Stimulated activated CD8-positive, alpha-beta memory T cell treated with anti-CD3 and anti-CD28 coated beads, Interleukin-4, amount 100 ng/mL, for 24 hours (primary cell): ENCODE data around the gene GP1BA.
"Not testable (repeated sequence)": the region's sequence is repeated elsewhere in the genome, so short reads cannot be mapped to it uniquely, and the experiment has no call there.

Experiments
- DNase-seq: peaks from one replicate; pipeline ENCODE4 v3.0.0-alpha.2; 2020; ENCODE audit warnings: low read depth

Gene GP1BA

DNA sequence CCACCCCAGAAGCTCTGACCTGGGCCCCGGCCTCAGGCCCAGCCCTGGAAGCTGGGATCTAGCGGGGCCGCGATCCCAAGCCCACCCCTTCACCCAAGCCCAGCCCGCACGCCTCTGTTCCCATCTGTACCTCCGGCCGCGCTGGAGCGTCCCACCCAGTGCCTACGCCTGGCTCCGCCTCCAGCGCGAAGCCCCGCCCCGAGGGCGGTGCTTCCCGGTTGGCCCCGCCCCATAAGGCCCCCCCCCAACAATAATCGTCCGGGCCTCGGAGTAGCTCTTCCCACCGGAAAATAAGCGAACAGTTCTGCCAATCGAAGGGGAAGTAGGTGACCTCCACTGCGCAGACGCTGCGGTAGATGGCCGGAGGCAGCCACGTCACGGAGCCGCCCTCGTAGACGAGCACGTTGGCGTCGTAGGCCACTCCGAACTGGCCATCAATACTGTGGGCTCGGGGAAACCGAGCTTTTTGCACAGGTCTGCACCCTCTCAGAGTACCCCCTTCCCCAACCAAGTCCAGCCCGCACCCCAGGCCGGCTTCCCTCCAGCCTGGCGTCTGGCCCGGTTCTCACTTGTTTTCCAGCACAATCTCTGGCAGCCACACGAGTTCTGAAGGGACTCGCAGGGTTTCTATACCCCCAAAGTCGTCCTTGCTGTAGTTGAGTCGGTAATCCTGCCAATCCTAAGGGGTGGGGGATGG is 30.3 kb upstream of the GP1BA start:
- no peak for DNase-seq

DNA sequence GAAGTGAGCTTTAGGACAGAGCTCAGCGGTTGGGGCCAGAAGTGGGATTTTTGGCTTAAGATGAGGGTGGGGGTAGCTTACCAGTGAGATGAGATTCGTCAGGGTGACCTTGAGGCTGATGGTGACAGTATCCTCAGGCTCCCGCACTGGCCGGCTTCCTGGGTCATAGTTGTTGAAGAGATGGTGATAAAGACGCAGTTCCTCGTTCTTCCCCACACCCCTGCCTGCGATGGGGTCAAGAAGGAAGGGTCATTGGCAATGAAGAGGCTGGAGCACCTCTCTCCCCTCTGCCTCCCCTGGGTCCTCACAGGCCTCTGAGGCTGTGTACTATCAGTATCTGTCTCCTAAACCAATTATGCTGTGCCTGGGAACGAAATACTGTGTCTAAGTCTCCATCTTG is 29.5 kb upstream of the GP1BA start:
- DNase-seq: no peak

DNA sequence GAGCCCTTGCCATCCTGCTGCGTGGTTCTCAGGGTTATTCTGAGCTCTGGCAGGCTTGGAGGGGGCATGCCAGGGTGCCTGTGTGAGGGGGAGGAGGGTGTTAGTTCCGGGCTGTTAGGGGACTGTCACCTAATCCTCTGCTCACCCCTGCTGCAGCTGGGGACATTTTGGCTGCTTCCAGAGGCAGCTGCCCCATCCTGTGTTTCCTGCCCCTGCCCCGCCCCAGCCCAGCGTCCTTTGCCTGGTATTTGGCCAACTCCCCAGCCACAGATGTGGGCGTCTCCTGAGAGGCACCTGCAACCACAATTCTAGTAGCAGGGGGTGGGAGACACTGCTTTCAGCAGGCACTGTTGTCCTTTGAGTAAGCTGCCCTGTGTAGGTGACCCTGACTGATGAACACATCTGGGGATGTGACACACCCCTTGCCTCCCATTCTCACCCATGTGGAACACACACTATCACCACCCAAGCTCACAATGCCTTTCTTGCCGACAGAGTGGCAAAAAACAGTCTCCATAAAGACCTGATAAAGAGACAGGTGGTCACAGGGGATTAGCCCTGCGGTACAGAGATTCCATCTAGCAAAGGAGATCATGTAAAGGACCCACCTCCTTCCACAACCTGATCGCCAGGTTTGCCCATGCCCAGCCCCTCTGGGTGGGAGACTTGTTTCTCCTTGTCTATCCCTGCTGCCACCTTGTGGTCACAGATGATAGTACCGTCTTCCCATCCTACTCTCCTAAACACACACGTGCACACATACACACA is 28.8 kb upstream of the GP1BA start, which contains the start of gene CHRNE:
Gene CHRNE (minus strand): TSS at position 48 of the 768 bp plus-strand sequence. CDS start 35 bp downstream, at position 13.
- DNase-seq: peak; percentile 52

DNA sequence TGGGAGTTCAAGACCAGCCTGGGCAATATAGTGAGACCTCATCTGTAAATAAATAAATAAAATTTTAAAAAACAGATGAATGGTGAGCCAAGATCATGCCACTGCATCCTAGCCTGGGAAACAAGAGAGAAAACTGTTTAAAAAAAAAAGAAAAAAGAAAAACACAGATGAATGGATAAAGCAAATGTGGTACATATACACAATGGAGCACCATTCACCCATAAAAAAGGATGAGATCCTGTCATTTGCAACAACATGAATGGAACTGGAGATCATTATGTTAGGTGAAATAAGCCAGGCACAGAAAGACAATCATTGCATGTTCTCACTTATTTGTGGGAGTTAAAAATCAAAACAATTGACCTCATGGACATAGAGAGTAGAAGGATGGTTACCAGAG is 25.4 kb upstream of the GP1BA start:
- not testable (repeated sequence) for DNase-seq

DNA sequence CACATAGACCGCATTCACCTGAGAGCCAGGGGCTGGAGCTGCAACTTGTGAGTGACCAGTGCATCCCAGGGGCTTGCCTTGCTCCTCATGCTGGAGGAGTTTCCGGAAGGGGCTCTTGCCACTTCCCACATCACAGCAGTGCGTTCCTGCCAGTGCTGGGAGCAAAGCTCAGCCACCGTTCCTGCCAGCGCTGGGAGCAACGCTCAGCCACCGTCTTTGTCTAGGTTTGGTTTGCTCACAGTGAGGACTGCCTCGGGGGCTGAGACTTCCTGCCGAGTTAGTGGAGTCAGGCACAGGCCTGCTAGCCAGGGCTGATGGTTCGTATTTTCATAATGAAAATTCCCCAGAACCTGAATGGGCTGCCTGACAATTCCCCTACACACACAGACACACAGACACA is 23.8 kb upstream of the GP1BA start:
- no peak for DNase-seq

DNA sequence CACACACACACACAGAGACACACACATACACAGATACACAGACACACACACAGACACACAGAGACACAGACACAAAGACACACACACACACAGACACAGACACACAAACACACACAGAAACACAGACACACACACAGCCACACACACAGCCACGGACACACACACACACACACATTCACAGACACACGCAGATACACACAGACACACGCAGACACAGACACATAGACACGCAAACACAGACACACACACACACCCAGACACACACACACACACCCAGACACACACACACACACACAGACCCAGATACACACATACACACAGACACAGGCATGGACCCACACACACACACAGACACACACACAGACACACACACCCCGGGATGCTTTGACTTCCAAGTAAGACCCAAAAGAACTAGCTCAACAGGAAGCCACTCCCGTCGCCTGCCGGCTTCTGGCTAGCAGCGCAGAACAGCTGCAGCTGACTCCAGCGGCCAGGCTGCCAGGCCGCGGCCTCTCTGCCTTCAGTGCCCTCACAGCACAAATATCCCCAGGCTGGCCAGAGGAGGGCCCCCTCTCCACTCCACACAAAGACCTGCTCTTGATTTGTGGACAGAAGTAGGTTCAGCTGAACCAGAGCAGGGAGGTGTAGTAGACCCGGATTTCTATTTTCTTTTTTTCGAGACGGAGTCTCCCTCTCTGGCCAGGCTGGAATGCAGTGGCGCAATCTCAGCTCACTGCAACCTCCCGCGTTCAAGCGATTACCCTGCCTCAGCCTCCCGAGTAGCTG is 23.2 kb upstream of the GP1BA start:
- no peak for DNase-seq

DNA sequence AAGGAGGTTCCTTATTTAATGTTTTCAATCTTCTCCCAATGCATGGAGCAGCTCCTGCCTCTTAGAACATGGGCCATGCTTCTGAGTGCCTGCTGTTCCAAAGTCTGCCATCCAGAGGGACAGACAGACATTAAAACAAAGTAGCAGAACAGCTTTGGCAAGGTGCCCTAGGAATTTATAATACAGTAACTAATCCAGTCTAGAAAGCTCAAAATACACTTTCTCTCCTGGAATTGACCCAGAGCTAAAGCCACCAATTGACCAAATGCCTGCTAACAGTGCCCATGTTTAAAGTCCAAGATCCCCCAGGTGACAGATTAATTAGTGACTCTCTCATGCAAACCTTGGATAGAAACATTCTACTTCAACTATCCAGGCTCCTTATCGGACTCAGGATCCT is 18.1 kb upstream of the GP1BA start:
- no peak for DNase-seq

DNA sequence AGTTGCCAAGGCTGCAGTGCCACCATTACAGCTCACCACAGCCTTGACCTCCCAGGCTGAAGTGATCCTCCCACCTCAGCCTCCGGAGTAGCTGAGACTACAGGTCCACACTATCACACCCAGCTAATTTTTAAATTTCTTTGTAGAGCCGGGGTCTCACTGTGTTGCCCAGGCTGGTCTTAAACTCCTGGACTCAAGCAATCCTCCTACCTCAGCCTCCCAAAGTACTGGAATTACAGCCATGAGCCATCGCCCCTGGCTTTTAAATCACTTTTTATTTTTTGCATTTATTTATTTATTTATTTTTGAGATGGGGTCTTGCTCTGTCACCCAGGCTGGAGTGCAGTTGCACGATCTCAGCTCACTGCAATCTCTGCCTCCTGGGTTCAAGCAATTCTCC is 17.5 kb upstream of the GP1BA start:
- DNase-seq: not testable (repeated sequence)

DNA sequence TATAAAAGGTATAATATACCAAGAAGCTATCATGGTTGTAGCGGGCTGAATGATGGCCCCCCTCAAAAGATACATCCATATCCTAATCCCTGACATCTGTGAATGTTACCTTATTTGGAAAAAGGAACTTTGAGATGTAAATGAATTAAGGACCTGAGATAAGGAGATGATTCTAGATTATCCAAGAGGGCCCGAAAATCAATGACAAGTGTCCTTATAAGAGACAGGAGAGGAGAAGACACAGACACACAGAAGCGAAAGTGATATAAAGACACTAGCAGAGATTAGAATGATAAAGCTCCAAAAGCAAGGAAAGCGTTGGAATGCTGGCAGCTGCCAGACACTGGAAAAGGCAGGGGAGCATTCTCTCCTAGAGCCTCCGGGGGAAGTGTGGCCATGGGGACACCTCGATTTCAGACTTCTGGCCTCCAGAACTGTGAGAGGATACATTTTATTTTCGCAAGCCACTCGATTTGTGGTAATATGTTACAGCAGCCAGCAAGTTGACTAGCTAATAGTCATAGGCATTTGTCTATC is 12.5 kb upstream of the GP1BA start:
- no peak for DNase-seq

DNA sequence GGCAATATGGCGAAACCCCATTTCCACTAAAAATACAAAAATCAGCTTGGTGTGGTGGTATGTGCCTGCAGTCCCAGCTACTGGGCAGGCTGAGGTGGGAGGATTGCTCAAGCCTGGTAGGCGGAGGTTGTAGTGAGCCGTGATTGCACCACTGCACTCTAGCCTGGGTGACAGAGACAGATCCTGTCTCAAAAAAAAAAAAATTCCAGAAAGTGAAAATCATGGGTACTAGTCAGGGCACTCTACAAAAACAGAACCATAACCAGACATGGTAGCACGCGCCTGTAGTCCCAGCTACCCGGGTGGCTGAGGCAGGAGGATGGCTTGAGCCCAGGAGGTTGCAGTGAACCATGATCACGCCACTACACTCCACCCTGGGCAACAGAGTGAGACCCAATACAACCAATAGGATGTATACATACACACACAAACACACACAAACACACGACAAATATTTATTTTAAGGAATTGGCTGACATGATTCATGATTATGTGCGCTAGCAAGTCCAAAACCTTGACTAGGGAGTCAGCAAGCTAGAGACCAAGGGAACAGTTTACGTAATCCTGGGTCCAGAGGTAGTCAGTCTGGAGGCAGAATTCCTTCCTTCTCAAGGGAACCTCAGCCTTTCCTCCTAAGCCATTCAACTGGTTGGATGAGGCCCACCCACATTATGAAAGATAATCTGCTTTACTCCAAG is 11.6 kb upstream of the GP1BA start:
- no peak for DNase-seq

DNA sequence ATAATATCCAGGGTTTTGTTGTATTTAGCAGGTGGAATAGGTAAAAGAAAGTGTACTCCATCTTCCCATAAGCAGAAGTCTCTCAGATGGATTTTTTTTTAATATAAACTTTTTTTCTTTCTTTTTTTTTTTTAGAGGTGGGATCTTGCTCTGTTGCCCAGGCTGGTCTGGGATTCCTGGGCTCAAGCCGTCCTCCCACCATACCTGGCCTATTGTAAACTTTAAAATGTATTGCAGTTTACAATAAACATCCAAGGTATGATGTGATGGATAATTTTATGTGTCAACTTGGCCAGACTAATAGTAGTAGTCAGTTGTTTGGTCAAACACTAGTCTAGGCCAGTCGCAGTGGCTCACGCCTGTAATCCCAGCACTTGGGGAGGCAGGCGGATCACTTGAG is 10.8 kb upstream of the GP1BA start:
- no peak for DNase-seq

DNA sequence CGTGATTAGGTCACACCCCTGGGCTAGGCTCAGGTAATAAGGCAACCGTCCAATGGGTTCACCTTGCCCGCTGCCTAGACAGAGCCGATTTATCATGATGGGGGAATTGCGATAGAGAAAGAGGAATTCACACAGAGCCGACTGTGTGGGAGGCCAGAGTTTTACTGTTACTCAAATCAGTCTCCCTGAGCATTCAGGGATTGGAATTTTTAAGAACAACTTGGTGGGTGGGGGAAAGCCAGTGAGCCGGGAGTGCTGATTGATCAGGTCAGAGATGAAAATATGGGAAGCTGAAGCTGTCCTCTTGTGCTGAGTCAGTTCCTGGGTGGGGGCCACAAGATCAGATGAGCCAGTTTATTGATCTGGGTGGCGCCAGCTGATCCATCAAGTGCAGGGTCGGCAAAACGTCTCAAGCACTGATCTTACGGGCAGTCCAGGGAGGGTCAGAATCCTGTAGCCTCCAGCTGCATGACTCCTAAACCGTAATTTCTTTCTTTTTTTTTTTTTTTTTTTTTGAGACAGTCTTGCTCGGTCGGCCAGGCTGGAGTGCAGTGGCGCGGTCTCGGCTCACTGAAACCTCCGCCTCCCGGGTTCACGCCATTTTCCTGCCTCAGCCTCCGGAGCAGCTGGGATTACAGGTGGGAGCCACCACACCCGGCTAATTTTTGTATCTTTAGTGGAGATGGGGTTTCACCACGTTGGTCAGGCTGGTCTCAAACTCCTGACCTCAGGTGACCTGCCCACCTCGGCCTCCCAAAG is 5.3 kb upstream of the GP1BA start:
- not testable (repeated sequence) for DNase-seq

DNA sequence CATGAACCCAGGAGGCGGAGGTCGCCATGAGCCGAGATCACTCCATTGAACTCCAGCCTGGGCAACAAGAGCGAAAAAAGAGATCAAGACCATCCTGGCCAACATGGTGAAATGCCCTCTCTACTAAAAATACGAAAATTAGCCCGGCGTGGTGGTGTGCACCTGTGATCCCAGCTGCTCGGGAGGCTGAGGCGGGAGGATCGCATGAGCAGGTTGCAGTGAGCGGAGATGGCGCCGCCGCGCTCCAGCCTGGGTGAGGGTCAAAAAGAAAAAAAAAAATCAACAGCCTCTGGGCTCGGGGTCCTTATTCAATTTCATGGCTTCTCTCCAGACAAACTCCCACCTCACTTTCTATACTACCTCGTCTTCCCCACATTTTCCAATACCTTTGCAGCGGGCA is 3.2 kb upstream of the GP1BA start:
- DNase-seq: no peak

DNA sequence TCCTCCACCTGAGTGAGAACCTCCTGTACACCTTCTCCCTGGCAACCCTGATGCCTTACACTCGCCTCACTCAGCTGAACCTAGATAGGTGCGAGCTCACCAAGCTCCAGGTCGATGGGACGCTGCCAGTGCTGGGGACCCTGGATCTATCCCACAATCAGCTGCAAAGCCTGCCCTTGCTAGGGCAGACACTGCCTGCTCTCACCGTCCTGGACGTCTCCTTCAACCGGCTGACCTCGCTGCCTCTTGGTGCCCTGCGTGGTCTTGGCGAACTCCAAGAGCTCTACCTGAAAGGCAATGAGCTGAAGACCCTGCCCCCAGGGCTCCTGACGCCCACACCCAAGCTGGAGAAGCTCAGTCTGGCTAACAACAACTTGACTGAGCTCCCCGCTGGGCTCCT is 679 bp downstream of the GP1BA start:
- no peak for DNase-seq

DNA sequence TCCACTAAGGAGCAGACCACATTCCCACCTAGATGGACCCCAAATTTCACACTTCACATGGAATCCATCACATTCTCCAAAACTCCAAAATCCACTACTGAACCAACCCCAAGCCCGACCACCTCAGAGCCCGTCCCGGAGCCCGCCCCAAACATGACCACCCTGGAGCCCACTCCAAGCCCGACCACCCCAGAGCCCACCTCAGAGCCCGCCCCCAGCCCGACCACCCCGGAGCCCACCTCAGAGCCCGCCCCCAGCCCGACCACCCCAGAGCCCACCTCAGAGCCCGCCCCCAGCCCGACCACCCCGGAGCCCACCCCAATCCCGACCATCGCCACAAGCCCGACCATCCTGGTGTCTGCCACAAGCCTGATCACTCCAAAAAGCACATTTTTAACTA is 1.6 kb downstream of the GP1BA start:
- DNase-seq: no peak

DNA sequence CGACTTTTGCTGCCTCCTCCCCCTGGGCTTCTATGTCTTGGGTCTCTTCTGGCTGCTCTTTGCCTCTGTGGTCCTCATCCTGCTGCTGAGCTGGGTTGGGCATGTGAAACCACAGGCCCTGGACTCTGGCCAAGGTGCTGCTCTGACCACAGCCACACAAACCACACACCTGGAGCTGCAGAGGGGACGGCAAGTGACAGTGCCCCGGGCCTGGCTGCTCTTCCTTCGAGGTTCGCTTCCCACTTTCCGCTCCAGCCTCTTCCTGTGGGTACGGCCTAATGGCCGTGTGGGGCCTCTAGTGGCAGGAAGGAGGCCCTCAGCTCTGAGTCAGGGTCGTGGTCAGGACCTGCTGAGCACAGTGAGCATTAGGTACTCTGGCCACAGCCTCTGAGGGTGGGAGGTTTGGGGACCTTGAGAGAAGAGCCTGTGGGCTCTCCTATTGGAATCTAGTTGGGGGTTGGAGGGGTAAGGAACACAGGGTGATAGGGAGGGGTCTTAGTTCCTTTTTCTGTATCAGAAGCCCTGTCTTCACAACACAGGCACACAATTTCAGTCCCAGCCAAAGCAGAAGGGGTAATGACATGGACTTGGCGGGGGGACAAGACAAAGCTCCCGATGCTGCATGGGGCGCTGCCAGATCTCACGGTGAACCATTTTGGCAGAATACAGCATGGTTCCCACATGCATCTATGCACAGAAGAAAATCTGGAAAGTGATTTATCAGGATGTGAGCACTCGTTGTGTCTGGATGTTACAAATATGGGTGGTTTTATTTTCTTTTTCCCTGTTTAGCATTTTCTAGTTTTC is 2.3 kb downstream of the GP1BA start:
- DNase-seq: no peak

DNA sequence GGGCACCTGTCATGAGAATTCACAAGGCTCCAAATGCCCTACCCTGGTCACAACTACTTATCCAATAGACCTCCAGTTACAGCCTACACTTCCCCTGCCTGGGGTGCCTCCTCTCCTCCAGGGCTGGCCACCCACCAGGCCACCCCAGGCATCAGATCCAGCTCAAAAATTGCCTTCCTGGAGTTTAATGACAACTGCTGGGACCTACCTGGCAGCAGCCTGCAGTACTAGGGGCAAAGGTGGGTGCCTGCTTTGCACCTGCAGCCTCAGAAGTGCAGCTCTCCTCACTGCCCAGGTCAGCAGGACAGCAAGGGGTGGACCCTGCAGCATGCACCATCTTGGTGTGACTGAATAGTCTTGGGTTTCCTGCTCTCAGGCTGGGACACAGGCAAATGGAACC is 3.6 kb downstream of the GP1BA start:
- DNase-seq: no peak

DNA sequence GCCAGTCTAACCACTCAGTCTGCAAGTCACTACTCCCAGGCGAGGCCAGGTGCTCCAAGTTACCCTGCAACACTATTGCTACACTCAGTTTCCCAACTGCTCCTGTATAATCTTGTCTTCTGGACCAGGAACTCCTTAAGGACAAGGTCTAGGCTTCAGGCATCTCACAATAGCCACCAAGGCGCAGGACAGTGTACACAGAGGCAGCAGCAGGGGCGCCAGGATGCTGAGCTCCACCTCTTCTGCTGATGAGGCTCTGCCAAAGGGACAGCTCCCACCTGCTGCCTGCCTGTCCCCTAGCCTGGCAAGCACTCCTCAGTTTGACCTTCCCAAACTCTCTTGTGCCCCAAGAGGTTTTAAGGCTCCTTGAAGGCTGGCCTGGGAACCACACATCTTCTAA is 4.4 kb downstream of the GP1BA start:
- no peak for DNase-seq

DNA sequence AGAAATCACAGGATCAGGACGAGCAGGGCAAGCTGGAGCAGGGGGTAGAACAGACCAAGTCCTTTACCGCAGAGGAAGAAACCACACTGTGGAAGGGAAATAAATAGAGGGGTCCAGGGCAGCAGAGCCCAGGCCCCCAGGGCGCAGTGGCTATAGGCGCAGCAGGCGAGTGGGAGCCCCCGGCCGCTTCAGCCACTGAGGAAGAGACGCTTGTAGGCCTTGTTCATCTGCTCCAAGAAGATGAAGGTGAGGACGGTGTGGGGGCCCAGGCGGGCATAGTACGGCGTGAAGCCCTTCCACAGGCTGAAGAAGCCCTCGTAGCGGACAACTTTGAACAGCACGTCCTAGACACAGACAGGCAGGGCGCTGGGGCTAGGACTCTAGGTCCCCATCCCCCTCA is 5.5 kb downstream of the GP1BA start:
- DNase-seq: no peak

DNA sequence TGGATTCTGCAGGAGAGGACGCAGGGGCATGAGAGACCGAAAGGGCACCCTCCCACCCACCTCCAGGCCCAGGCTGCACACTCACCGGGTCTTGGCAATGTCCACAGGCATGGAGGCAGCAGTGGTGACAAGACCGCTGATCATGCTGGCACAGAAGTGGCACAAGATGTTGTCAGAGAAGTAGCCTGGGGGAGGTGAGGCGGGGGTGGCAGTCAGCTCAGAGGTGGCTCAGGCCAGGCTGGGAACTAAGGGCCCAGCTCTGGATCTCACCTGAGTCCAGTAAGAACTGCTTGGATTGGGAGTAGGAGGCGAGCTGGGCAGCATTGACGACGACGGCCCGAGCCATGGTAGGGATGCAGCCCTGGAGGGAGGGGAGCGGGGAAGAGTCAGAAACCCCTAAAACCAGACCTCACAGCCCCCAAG is 6.0 kb downstream of the GP1BA start:
- DNase-seq: no peak
